ENCODE results near the gene SEZ6.

DNA sequence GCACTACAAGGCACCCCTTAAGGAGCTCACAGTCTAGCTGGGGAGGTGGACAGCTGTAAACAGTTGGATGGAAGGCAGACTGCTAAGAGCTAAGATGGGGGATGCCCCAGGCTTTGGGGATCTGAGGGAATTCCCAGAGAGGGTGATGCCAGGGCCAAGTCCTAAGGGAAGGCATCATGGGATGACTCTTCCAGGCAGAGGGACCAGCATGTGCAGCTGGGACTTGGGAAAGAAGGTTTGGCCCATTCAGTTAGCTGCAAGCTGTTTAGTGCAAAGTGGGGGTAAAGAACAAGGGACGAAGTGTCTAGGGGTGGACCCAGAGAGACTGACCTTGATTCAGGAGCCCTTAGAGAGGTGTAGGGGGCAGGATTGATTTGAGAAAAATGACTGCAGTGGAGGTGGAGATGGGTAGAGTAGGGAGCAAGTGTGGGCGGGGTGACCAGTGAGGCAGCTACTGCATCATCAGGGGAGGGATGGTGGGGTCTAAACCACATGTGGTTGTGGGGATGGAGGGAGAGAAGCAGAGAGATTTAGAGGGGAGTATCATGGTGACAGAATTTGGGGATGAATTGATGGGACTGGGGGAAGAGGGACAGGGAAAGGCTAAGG, 27.4 kb downstream of the SEZ6 start:
- TF ChIP-seq, protein P1, sequence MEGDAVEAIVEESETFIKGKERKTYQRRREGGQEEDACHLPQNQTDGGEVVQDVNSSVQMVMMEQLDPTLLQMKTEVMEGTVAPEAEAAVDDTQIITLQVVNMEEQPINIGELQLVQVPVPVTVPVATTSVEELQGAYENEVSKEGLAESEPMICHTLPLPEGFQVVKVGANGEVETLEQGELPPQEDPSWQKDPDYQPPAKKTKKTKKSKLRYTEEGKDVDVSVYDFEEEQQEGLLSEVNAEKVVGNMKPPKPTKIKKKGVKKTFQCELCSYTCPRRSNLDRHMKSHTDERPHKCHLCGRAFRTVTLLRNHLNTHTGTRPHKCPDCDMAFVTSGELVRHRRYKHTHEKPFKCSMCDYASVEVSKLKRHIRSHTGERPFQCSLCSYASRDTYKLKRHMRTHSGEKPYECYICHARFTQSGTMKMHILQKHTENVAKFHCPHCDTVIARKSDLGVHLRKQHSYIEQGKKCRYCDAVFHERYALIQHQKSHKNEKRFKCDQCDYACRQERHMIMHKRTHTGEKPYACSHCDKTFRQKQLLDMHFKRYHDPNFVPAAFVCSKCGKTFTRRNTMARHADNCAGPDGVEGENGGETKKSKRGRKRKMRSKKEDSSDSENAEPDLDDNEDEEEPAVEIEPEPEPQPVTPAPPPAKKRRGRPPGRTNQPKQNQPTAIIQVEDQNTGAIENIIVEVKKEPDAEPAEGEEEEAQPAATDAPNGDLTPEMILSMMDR (IDR thresholded peaks at IDR 0.05; ENCODE audit: low read length) = no peak
- no peak for TF ChIP-seq EZH2phosphoT487 (IDR thresholded peaks at IDR 0.05; ENCODE audit: low read length)
- TF ChIP-seq EZH2 (optimal IDR thresholded peaks at IDR 0.05; ENCODE audit: low read depth, low read length) = no peak

Measured in MM.1S (cell line).